ENCODE data around the gene SCCPDH.

Gene SCCPDH

GRCh38 chr1:246753670-246754535, 29.7 kb downstream of the SCCPDH start:
- no peak for FAIRE-seq

GRCh38 chr1:246755419-246755818, 31.2 kb downstream of the SCCPDH start:
- no peak for FAIRE-seq

GRCh38 chr1:246760422-246761347, 36.5 kb downstream of the SCCPDH start:
- FAIRE-seq, result no peak

- FAIRE-seq, result no peak
Observed at GRCh38 chr1:246761396-246761795, 37.2 kb downstream of the SCCPDH start.

DNA sequence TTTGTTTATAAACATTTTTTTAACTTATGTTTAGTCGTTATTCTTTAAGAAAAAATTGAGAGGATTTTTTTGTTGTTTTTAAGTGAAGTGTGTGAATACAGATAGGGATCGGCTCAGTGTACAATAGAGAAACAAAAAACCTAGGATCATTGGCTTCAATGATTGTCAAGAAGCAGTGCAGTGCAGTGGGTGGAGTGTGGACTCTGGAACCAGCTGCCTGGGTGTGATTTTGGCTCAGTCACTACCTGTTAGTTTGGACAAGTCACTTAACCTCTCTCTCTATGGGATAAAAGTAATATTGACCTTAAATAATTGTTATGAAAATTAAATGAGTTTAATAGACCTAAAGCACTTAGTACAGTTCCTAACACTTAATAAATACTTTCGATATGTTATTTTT, 41.3 kb downstream of the SCCPDH start:
- FAIRE-seq, result no peak

GRCh38 chr1:246768403-246769020, 44.3 kb downstream of the SCCPDH start:
- FAIRE-seq, result no peak

- no peak for FAIRE-seq
Observed at GRCh38 chr1:246769306-246769705, 45.1 kb downstream of the SCCPDH start.

- no peak for FAIRE-seq
Observed at GRCh38 chr1:246771366-246771765, 47.2 kb downstream of the SCCPDH start.

GRCh38 chr1:246772686-246773085, 48.5 kb downstream of the SCCPDH start:
- no peak for FAIRE-seq

DNA sequence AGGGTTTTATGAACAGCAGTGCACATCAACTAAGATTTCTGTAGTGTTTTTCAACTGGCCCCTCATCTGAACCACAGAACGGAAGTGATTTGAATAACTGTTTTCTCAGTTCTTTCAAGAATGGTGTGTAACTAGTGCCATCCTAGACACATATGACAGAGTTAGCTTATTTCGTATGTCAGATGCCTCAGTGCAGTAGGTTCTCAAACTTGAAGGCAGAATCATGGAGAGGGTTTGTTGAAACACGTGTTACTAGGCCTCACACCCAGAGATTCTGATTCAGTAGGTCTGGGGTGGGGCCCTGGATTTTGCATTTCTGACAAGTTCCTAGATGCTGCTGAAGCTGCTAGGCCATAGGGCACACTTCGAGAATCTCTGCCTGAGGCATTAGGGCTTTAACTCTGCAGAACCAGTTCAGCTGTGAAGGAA, 49.0 kb downstream of the SCCPDH start:
- FAIRE-seq, result no peak

DNA sequence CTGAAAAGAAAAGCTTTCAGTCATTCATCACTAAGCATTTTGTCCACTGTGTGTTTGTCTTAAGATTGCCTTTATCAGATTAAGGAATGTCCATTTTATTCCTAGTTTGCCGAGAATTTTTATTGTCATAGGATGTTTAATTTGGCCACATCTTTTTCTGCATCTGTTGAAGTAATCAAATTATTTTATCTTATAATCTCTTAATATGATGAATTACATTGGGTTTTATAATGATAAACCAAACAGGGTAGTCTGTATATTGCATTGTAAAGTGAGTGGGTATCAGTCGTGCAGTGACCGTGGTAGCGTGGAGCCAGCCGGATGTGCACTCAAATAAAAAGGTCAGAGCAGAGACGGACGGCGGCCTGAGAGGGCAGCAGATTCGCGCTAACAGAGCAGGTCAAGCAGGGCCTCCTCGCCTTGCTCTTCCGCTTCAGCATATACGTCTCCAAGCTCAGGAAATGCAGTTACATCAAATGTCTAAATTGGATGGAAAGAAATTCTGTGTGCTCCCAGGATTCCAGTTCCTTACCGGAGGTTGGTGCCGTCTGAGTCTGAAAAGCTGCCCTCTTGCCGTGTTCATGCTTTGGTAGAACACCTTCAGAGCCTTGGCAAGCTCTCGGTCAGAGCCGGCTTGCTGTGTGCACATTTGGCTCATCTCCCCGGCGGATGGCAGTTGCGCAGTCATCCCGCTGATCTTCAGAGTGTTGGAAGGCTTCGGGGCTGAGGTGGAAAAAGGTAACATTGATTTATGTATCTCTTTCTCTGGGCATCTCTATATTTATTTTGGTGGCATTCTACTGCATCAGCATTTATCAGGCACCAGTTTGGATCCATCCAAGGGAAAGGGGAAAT, 51.5 kb downstream of the SCCPDH start:
- FAIRE-seq, result no peak

DNA sequence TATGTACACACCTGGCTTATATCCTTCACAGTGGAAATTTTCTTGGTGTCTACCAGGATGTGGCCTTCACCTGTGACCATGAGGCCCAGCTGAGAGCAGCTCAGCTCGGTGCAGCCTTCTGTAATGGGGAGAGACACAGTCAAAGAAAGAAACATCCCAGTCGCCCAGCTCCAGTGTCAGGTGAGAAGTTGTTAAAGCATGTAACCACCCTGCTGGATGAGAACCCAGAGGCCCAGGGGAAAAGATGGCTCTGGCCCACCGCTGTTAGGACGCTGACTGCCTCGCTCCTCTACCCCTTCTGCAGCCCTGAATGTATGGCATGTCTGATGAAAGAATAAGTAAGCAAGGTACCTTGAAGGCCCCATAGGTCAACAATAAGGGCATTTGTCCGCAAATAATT, 52.7 kb downstream of the SCCPDH start:
- FAIRE-seq, result no peak

- no peak for FAIRE-seq
Observed at GRCh38 chr1:246778663-246779062, 54.5 kb downstream of the SCCPDH start.

- FAIRE-seq, result no peak
Observed at GRCh38 chr1:246779561-246780175, 55.5 kb downstream of the SCCPDH start.

GRCh38 chr1:246780264-246780663, 56.1 kb downstream of the SCCPDH start:
- FAIRE-seq, result no peak

GRCh38 chr1:246781212-246781611, 57.0 kb downstream of the SCCPDH start:
- FAIRE-seq, result no peak

GRCh38 chr1:246782120-246782900, 58.1 kb downstream of the SCCPDH start:
- no peak for FAIRE-seq

DNA sequence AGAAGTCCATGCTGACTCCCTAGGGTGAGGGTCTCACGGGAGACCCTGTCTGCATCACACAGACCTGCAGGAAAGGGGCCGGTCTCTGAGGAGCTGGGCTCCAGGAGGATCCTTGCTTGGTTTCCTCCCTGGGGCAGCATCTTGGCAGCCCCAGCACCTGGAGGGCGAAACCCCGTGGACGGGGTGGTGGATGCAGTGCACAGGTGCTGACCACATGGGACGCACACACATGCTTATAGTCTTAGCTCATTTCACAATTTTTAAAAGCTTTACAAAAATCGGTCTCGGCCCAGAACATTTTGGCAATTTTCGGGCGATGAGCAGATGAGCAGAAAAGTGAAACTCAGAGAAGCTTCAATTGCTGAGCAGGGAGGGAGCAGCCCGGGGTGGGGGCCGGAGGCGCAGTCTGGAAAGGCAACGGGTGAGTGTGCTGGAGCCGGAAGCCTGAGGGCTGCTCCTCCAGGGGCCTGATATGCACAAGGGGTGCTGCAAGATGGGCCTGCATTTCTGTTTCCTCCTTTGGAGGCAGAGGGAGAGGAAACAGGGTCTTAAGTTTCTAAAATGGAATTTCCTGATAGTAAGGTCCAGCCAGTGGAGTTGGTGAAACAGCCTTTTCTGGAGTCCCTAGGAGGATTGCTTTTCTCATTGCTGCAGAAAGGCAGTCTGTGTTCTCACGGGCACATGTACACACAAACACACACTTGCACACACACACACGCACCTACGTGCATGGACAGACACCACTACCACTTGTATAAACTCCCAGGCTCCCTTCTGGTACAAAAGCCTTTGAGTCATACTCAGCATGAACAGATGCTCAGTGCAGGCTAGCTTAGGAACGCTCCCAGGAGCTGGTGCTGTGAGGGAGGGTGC, 60.6 kb downstream of the SCCPDH start:
- no peak for FAIRE-seq

DNA sequence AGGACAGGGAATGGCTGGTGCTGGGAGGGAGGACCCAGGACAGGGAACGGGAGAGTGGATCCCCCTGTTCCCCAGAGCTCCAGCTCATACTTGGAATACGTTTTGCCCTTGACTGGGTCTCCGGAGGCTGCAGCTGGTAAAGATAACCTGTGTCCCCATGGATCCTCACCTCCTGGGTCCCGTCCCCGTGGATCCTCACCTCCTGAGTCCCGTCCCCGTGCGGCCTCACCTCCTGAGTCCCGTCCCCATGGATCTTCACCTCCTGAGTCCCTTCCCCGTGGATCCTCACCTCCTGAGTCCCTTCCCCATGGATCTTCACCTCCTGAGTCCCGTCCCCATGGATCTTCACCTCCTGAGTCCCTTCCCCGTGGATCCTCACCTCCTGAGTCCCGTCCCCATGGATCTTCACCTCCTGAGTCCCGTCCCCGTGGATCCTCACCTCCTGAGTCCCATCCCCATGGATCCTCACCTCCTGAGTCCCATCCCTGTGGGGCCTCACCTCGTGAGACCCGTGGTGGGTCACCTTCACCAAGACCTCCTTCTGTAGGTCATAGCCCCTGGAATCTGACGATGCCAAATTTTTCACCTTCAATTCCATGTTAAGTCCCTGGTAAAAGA, 61.4 kb downstream of the SCCPDH start:
- no peak for FAIRE-seq
